K562 (cell line): ENCODE data around the gene CYSRT1. TPM values are rescaled to one million over a fixed set of nuclear protein-coding genes. Genes with fewer than 3 reads are reported as not detected.

Experiments used
- ATAC-seq: fragments of 200-7000 bp; cut with Tn5 transposase; 3 replicates; pipeline ENCODE4 v1.9.1; 2020; ENCODE audit warnings: moderate library complexity
- BruUV-seq: library from RNA; stranded (reverse); fragments of 400-500 nt; replicated peaks from 2 replicates; lab custom pipeline; 2021; lab: Mats Ljungman, UMichigan
- CTCF ChIA-PET: fragments of 300-600 bp; formaldehyde crosslinking; extraction: SDS; loops from one replicate; lab custom pipeline; 2021; ENCODE audit warnings: low intra/inter-chr PET ratio; lab: Yijun Ruan, JAX
- POLR2A ChIA-PET: fragments of 300-600, 350-650 bp; sonication (Branson Sonifier 250); formaldehyde crosslinking; extraction: SDS; loops from one replicate; lab custom pipeline; 2021; ENCODE audit warnings: antibody characterized with exemption, inconsistent platforms; lab: Yijun Ruan, JAX
- DNase-seq, 4 experiments: peaks; one replicate each; pipeline versions ENCODE4 v3.0.0 to v3.0.0-alpha.2; 2011 to 2018; ENCODE audit warnings: low spot score in 3 of 4, mixed read lengths in 3 of 4; ENCODE audit errors: extremely low read depth in 1 of 4
- FAIRE-seq: peaks from 2 replicates; lab custom pipeline; 2011; peaks lifted over from hg19 to GRCh38; lab: Jason Lieb, UNC
- H2AFZ ChIP-seq: 2 replicates; pipeline ENCODE4 v1.6.0; 2011; ENCODE audit warnings: low read depth, low read length, control low read depth, inconsistent platforms
- H3K27ac ChIP-seq: fragments of 200-600 bp; 3 replicates; pipeline ENCODE4 v1.8.0; 2011; ENCODE audit warnings: low read depth, mild to moderate bottlenecking, control low read depth, inconsistent platforms, low read length, moderate library complexity, mixed read lengths; ENCODE audit errors: extremely low read depth
- H3K27me3 ChIP-seq, 2 experiments: fragments of 300-600 bp in 1 of 2; 2 replicates in 1 of 2; 3 replicates in 1 of 2; pipeline versions ENCODE4 v1.6.0 to v1.8.0; 2011; ENCODE audit warnings: inconsistent platforms in 2 of 2, low read length in 2 of 2, mild to moderate bottlenecking in 1 of 2, mixed read lengths in 1 of 2, moderate library complexity in 1 of 2; ENCODE audit not compliant: control insufficient read depth in 2 of 2, insufficient read depth in 2 of 2
- H3K36me3 ChIP-seq: fragments of 300-600 bp; 3 replicates; pipeline ENCODE4 v1.8.0; 2011; ENCODE audit warnings: mild to moderate bottlenecking, low read length, inconsistent platforms; ENCODE audit not compliant: control insufficient read depth, insufficient read depth
- H3K4me1 ChIP-seq, 2 experiments: fragments of 200-600 bp in 1 of 2; replicated peaks in 1 of 2; 2 replicates in 1 of 2; 3 replicates in 1 of 2; pipeline versions ENCODE4 v1.5.1 to v1.8.0; 2011; ENCODE audit warnings: inconsistent platforms in 2 of 2, low read length in 2 of 2, mild to moderate bottlenecking in 1 of 2, mixed read lengths in 1 of 2, moderate library complexity in 1 of 2; ENCODE audit not compliant: control insufficient read depth in 2 of 2, insufficient read depth in 2 of 2
- H3K4me2 ChIP-seq: 2 replicates; pipeline ENCODE4 v1.6.1; 2011; ENCODE audit warnings: low read length, control low read depth, inconsistent platforms, mixed read lengths; ENCODE audit not compliant: insufficient read depth
- H3K4me3 ChIP-seq: fragments of 200-600 bp; sonication (generic), shearing (Covaris generic); 2 replicates; pipeline ENCODE4 v1.5.1; 2016; ENCODE audit warnings: control low read depth, inconsistent platforms
- H3K79me2 ChIP-seq: fragments of 200-600 bp; 3 replicates; pipeline ENCODE4 v1.8.0; 2011; ENCODE audit warnings: low read length, inconsistent platforms; ENCODE audit not compliant: control insufficient read depth, insufficient read depth
- H3K9ac ChIP-seq, 2 experiments: 2 replicates each; pipeline versions ENCODE4 v1.6.0 to v1.6.1; 2011; ENCODE audit warnings: low read depth in 2 of 2, low read length in 2 of 2, control low read depth in 1 of 2, inconsistent platforms in 1 of 2, mild to moderate bottlenecking in 1 of 2, mixed read lengths in 1 of 2; ENCODE audit not compliant: insufficient read depth in 1 of 2
- H3K9me1 ChIP-seq: one replicate; pipeline ENCODE4 v1.6.0; 2011; ENCODE audit warnings: inconsistent platforms, mild to moderate bottlenecking, low read length, moderate library complexity; ENCODE audit not compliant: control insufficient read depth, insufficient read depth
- H3K9me3 ChIP-seq: replicated peaks from 2 replicates; pipeline ENCODE4 v1.5.1; 2011; ENCODE audit warnings: low read depth, low read length, inconsistent platforms; ENCODE audit not compliant: control insufficient read depth, insufficient read depth
- H4K20me1 ChIP-seq: replicated peaks from 2 replicates; pipeline ENCODE4 v1.6.1; 2011; ENCODE audit warnings: low read length, inconsistent platforms, mixed read lengths; ENCODE audit not compliant: control insufficient read depth, insufficient read depth
- ELF1 ChIP-seq: fragments of 200-800 bp; sonication (Bioruptor generic); IDR thresholded peaks from 2 replicates; pipeline ENCODE4 v1.6.1; 2016; ENCODE audit warnings: missing genetic modification characterization, missing compliant biosample characterization
- ESRRA ChIP-seq: fragments of 450-650 bp; IDR thresholded peaks from 2 replicates; pipeline ENCODE4 v1.6.1; 2014; ENCODE audit warnings: low read depth, mild to moderate bottlenecking, moderate library complexity, borderline replicate concordance
- FIP1L1 ChIP-seq: fragments of 200-400 bp; formaldehyde crosslinking; IDR thresholded peaks from 2 replicates; pipeline ENCODE4 v1.6.1; 2018; ENCODE audit warnings: mild to moderate bottlenecking, low read depth, low read length; ENCODE audit not compliant: poor library complexity, severe bottlenecking
- FOXM1 ChIP-seq, 2 experiments: fragments of 450-650 bp in 1 of 2; sonication (generic) in 1 of 2; formaldehyde crosslinking in 1 of 2; IDR thresholded peaks; 2 replicates each; pipeline versions ENCODE4 v1.6.1 to v1.9.0; 2017 to 2022; ENCODE audit warnings: low read depth in 2 of 2, mild to moderate bottlenecking in 2 of 2, missing genetic modification reagents in 1 of 2, moderate library complexity in 1 of 2
- HDAC1 ChIP-seq, 2 experiments: fragments of 450-650 bp; IDR thresholded peaks; 2 replicates each; pipeline ENCODE4 v1.6.1; 2016 to 2017; ENCODE audit warnings: inconsistent platforms in 1 of 2, mild to moderate bottlenecking in 1 of 2, moderate library complexity in 1 of 2
- HNRNPL ChIP-seq: fragments of 200-400 bp; formaldehyde crosslinking; IDR thresholded peaks from 2 replicates; pipeline ENCODE4 v1.6.1; 2017; ENCODE audit warnings: low read depth, mild to moderate bottlenecking, low read length
- KAT2B ChIP-seq: IDR thresholded peaks from one replicate; pipeline ENCODE4 v1.6.1; 2012; ENCODE audit warnings: low read depth, mild to moderate bottlenecking, control low read depth, inconsistent platforms, low read length, moderate library complexity
- PCBP1 ChIP-seq: fragments of 200-400 bp; formaldehyde crosslinking; IDR thresholded peaks from 2 replicates; pipeline ENCODE4 v1.6.1; 2018; ENCODE audit warnings: mild to moderate bottlenecking, low read depth, low read length; ENCODE audit not compliant: poor library complexity, severe bottlenecking
- RAD21 ChIP-seq, 2 experiments: fragments of 250-450 bp in 1 of 2; fragments of 450-650 bp in 1 of 2; sonication (Bioruptor Pico) in 1 of 2; formaldehyde crosslinking in 1 of 2; IDR thresholded peaks in 1 of 2; conservative IDR thresholded peaks in 1 of 2; 2 replicates each; pipeline versions ENCODE4 v1.4.0 to v1.8.0; 2020 to 2022; ENCODE audit warnings: mild to moderate bottlenecking in 2 of 2, moderate library complexity in 1 of 2
- RBM14 ChIP-seq: fragments of 200-400 bp; formaldehyde crosslinking; IDR thresholded peaks from 2 replicates; pipeline ENCODE4 v1.6.1; 2018; ENCODE audit warnings: low read depth, mild to moderate bottlenecking, low read length, moderate library complexity, borderline replicate concordance; ENCODE audit not compliant: insufficient read depth
- SP1 ChIP-seq: sonication (generic); formaldehyde crosslinking; IDR thresholded peaks from 2 replicates; pipeline ENCODE4 v1.8.1; 2022; ENCODE audit warnings: mild to moderate bottlenecking, missing genetic modification reagents
- TARDBP ChIP-seq: fragments of 450-650 bp; IDR thresholded peaks from 2 replicates; pipeline ENCODE4 v1.6.1; 2016
- VEZF1 ChIP-seq: fragments of 200-800 bp; sonication (Bioruptor generic); IDR thresholded peaks from 2 replicates; pipeline ENCODE4 v1.6.1; 2017; ENCODE audit warnings: missing genetic modification characterization, missing compliant biosample characterization
- ZFX ChIP-seq: sonication (generic); formaldehyde crosslinking; IDR thresholded peaks from 2 replicates; pipeline ENCODE4 v1.8.0; 2022; ENCODE audit warnings: mild to moderate bottlenecking, missing genetic modification reagents, moderate library complexity
- ZNF134 ChIP-seq: fragments of 250-450 bp; sonication (Bioruptor Pico); conservative IDR thresholded peaks from 2 replicates; pipeline ENCODE4 v1.4.0; 2020
- ZNF24 ChIP-seq: fragments of 450-650 bp; IDR thresholded peaks from 2 replicates; pipeline ENCODE4 v1.6.1; 2016
- ZNF316 ChIP-seq: fragments of 450-650 bp; IDR thresholded peaks from 2 replicates; pipeline ENCODE4 v1.6.1; 2016
- WGBS: fragments of 100-300 bp; shearing (Covaris generic); methylation state at CpG from one replicate; pipeline ENCODE4 v1.1.6; 2016; ENCODE audit warnings: low coverage, mixed read lengths; ENCODE audit not compliant: insufficient coverage; ENCODE audit errors: missing lambda C conversion rate; 5-methylcytosine and 5-hydroxymethylcytosine counted together
- in situ Hi-C: fragments of 300-500 bp; cut with MboI; formaldehyde crosslinking; loops from 4 replicates; pipeline ENCODE4 v1.15.0; 2018; ENCODE audit warnings: inconsistent platforms, mixed read lengths
- intact Hi-C: fragments of 100-400 bp; cut with micrococcal nuclease; formaldehyde crosslinking; loops from 2 replicates; pipeline ENCODE4 v1.14.2; 2022
- polyA plus RNA-seq, 8 experiments: library from polyadenylated mRNA; depleted of rRNA in 4 of 8; stranded (reverse) in 5 of 8; unstranded in 3 of 8; fragments of >200 nt; fragmentation: Nextera tagmentation in 2 of 8; fragmentation: Illumina TruSeq in 1 of 8; extraction: Ambion mirVana in 2 of 8; extraction: Trizol in 1 of 8; gene quantifications; 2 replicates each; pipeline versions ENCODE4 v1.2.1 to v1.2.3, GENCODE V29; 2011 to 2014; ENCODE audit warnings: inconsistent platforms in 1 of 8, missing spikeins in 1 of 8
- total RNA-seq, 7 experiments: library from RNA; depleted of rRNA in 6 of 7; stranded (reverse); fragments of >200 nt in 6 of 7; fragmentation: Illumina TruSeq in 2 of 7; extraction: Trizol in 2 of 7; gene quantifications; 2 replicates each; pipeline versions ENCODE4 v1.2.1 to v1.2.3, GENCODE V29; 2011 to 2021; ENCODE audit warnings: low replicate concordance in 1 of 7

The CYSRT1 gene
- total and polyA plus RNA-seq, 9 of the 15 experiments (the other 6 are each of a cell fraction or from before 2014, with no cell fraction given) = 0.04 to 1.4 (median 0.42) TPM; not detected in 3

DNA sequence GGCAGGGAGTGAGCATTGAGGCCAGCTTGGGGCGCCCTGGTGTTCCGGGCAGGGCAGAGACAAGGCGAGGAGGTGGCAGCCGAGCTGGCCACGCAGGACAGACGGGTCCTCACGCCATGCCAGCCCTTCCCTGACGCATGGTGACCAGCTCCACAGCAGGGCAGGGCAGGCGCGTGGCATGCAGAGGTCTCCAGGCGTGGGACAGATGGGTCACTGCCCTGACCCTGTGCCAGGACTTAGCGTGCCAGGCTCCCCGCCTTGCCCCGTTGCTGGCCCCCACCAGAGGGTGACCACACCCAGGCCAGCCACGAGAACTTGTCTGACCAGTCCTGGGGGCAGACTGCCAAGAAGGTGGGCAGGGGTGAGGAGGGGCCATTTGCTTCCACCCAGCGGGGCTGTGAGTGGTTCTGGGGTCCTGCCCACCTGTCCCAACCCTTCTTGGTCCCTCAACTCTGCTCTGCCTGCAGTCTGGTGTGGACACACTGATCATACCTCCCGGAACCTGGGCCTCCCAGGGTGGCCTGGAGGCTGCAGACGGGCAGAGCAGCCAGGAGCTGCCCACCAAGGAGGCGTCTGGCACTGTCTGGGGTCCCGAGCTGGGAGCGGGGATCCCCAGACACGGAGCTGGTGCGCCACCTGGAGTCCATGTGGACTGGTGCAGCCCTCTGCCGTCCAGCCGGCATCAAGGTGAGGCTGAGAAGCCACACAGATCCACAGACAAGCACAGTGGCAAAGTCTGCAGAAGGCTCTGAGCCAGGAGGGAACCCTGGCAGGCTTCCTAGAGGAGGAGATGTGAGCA is 2.3 kb downstream of the CYSRT1 start, which contains the start of gene RNF224 (continued):
- TF ChIP-seq FOXM1 (IDR thresholded peaks at IDR 0.05; ENCODE audit: low read depth) = no peak
- TF ChIP-seq FOXM1 (CRISPR knock-in tag; IDR thresholded peaks at IDR 0.05; ENCODE audit: low read depth) = no peak
- TF ChIP-seq ZNF134 (CRISPR knock-in tag) = no peak
- TF ChIP-seq ZNF316 = no peak
- TF ChIP-seq ELF1 (tag) = no peak

DNA sequence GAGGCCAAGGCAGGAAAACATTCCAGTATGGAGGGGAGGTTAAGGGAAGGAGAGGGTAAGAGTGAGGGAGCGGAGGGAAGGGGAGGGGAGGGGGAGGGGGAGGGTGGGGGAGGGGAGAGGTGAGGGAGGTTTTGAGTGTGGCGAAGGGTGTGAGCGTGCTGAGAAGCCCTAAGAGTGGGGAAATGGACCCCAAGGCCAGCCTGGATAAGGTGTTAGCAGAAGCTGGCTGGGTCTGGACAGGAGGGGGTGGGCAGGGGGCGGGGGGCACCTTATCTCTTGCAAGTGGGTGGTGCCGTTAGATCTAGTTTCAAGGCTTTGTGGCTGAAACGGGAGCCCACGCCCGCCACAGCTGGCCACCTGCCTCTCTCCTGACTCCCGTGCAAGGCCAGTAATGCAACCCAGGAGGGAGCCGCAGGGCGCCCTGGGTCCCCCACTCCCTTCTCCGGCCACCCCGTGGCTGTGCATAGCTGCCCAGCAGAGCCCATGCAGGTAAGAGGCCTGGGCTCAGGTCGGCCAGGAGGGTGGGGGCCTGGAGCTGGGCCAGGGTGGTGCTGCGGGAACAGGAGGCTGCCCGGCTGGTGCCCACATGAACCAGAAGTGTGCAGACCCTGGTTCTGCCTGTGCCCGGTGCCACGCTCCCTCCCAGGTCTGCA is 3.0 kb downstream of the CYSRT1 start:
- peak in 2 of 4 experiments; percentile 12 to 46 for DNase-seq
- no peaks in the 10 kb centered on the region for H3K9me3 ChIP-seq
- in situ Hi-C loops (loop anchor here (5.0 to 25.0 kb wide), 3 partner anchors 41 to 441 kb away; partner anchors contain the start of genes ANAPC2, CCDC183, SSNA1 and TMEM141), intact Hi-C loops (loop anchor here (1.0 to 2.0 kb wide), 3 partner anchors 40 to 177 kb away; partner anchors contain the start of genes ANAPC2 and SSNA1)
- H3K4me3 ChIP-seq = no peak overlapping the region
- WGBS = 22% methylated on average over 10 of the region's 18 CpGs
- H3K27me3 ChIP-seq = no peaks in the 10 kb centered on the region
- peak overlapping the region in 1 of 2 experiments; percentile 74; a peak in 2 of 4 replicates for H3K9ac ChIP-seq
- H3K79me2 ChIP-seq = no peaks in the 10 kb centered on the region
- no peak overlapping the region for H2AFZ ChIP-seq
- no peaks in the 10 kb centered on the region for H3K9me1 ChIP-seq
- CTCF ChIA-PET = interaction anchor here (0.9 to 2.6 kb wide), 3 partner anchors 39 to 179 kb away, joined by 4 to 19 read pairs (median 5); partner anchors contain the start of genes ANAPC2 and SSNA1
- no TSS peak for BruUV-seq
- no peaks in the 10 kb centered on the region for H4K20me1 ChIP-seq
- no peaks in the 10 kb centered on the region for H3K36me3 ChIP-seq
- peaks cover 15 to 97% of the 10 kb centered on the region in 2 experiments for H3K4me1 ChIP-seq
- no peak for FAIRE-seq
- peak overlapping the region; percentile 50; the same call in 1 of the 2 replicates for H3K4me2 ChIP-seq
- POLR2A ChIA-PET = interaction anchor here (0.6 to 1.9 kb wide), 5 partner anchors 13 to 207 kb away, joined by 3 to 6 read pairs (median 3); partner anchors contain the start of genes ANAPC2, MAN1B1 and SSNA1
- TF ChIP-seq ZNF24 (no peak), RAD21 (CRISPR knock-in tag; conservative IDR thresholded peaks at IDR 0.05 in 1 of 2, IDR thresholded peaks at IDR 0.05 in 1 of 2) (no peak), PCBP1 (peak; percentile 70), ESRRA (0 out of 2 replicates have a peak, but pooled peaks have one; percentile 1), HNRNPL (peak; percentile 61; the same call in 1 of the 2 replicates), TARDBP (no peak), VEZF1 (CRISPR knock-in tag) (0 out of 2 replicates have a peak, but pooled peaks have one; percentile 32), HDAC1 (IDR thresholded peaks at IDR 0.05) (no peak), SP1 (0 out of 2 replicates have a peak, but pooled peaks have one; percentile 1), KAT2B (no peak), ZFX (CRISPR knock-in tag) (peak; percentile 17; the same call in 1 of the 2 replicates), RBM14 (no peak), FIP1L1 (peak; percentile 33)
- no peak for ATAC-seq
- no peak overlapping the region for H3K27ac ChIP-seq
